ENCODE measurements around the gene MALSU1.
A peak's percentile ranks its signal among the peaks of the same experiment; 100 is the strongest.

Gene MALSU1

GRCh38 chr7:23357190-23358093, 58.3 kb downstream of the MALSU1 start:
- H3K27ac ChIP-seq, result no peak overlapping the region
- peak; percentile 71 for TF ChIP-seq CTCF (conservative IDR thresholded peaks at IDR 0.05)

- no peak for TF ChIP-seq CTCF (conservative IDR thresholded peaks at IDR 0.05)
- H3K27ac ChIP-seq, result no peak overlapping the region
Measured at GRCh38 chr7:23358152-23358674, 59.1 kb downstream of the MALSU1 start.

All from VCaP (cell line).